ENCODE data around the gene BMP10.
"Not testable (repeated sequence)": the region's sequence is repeated elsewhere in the genome, so short reads cannot be mapped to it uniquely, and the experiment has no call there.

The BMP10 gene

GRCh38 chr2:68895981-68896380 is 24.8 kb upstream of the BMP10 start:
- not testable (repeated sequence) for H3K36me3 ChIP-seq (ENCODE audit: control insufficient read depth, insufficient read depth, low read length); H3K4me1 ChIP-seq (ENCODE audit: control insufficient read depth, insufficient read depth, low read length); H3K9me3 ChIP-seq (ENCODE audit: control insufficient read depth, insufficient read depth, low read length); H3K27ac ChIP-seq (ENCODE audit: low read depth, low read length); H3K27me3 ChIP-seq (ENCODE audit: control insufficient read depth, insufficient read depth, low read length); H3K4me3 ChIP-seq (ENCODE audit: low read depth, low read length); H3K9ac ChIP-seq (ENCODE audit: low read depth, low read length)

- Histone ChIP-seq H3K9ac (ENCODE audit: low read depth, low read length) (no peak overlapping the region), H3K4me3 (ENCODE audit: low read depth, low read length) (no peak overlapping the region), H3K9me3 (ENCODE audit: control insufficient read depth, insufficient read depth, low read length) (no peaks in the 10 kb centered on the region)
Observed at GRCh38 chr2:68889500-68889899, 18.3 kb upstream of the BMP10 start.

DNA sequence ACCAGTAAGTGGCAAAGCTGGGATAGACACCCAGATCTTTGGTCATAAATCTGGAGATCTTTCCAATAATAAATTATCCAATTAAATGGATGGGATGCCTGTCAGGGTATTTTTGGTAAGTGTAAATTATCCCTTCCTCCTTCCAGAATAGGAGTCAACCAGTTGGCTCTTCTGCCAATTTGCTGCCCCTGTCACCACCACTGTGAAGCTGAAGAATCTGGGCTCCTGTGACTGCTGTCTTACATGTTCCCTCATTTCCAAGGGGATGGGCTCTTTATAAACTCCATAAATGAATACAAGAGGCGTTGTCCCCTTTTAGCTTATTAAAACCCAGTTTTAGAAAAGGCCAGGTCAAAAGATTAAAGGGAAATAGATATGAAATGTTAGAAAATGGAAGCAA is 17.8 kb upstream of the BMP10 start:
- no peaks in the 10 kb centered on the region for H3K9me3 ChIP-seq (ENCODE audit: control insufficient read depth, insufficient read depth, low read length)
- no peak overlapping the region for H3K27ac ChIP-seq (ENCODE audit: low read depth, low read length)
- no peaks in the 10 kb centered on the region for H3K36me3 ChIP-seq (ENCODE audit: control insufficient read depth, insufficient read depth, low read length)
- H3K9ac ChIP-seq (ENCODE audit: low read depth, low read length) = no peak overlapping the region
- no peak overlapping the region for H3K4me3 ChIP-seq (ENCODE audit: low read depth, low read length)
- H3K27me3 ChIP-seq (ENCODE audit: control insufficient read depth, insufficient read depth, low read length) = no peaks in the 10 kb centered on the region
- H3K4me1 ChIP-seq (ENCODE audit: control insufficient read depth, insufficient read depth, low read length) = peaks cover 4% of the 10 kb centered on the region; the same call in 1 of the 2 replicates

More at GRCh38 chr2:68889500-68889899, 18.3 kb upstream of the BMP10 start:
- H3K27ac ChIP-seq (ENCODE audit: low read depth, low read length) = no peak overlapping the region
- H3K36me3 ChIP-seq (ENCODE audit: control insufficient read depth, insufficient read depth, low read length) = no peaks in the 10 kb centered on the region
- H3K4me1 ChIP-seq (ENCODE audit: control insufficient read depth, insufficient read depth, low read length) = peaks cover 4% of the 10 kb centered on the region; the same call in 1 of the 2 replicates
- H3K27me3 ChIP-seq (ENCODE audit: control insufficient read depth, insufficient read depth, low read length) = no peaks in the 10 kb centered on the region

DNA sequence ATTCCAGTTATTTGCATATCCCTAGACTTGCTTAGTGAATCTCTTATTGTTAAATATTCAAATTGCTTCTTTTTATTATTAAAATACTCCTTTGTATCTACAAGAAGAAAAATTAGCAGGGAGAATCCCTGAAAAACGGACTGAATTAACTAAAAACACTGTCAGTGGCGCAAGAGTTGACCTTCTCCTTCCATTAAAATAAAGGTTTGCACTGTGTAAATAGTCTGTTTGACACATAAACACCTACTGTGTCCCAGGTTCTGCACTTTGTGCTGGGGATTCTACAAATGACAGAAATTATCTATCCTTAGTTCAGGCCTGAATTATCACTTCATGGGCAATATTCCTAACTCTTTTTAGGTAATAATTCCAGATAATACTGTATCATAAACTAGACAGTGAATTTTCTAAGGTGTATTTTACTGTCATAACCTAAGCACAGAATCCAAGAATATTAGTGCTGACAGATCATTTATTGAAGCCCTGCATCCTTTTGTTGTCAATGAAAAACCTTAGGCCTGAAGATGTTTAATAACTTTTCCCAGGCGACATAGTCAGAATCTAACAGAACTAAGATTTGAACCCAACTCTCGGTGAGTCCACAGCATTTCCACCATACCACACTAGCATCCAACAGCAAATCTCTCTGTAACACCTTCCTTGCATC is 17.0 kb upstream of the BMP10 start:
- Histone ChIP-seq H3K9me3 (ENCODE audit: control insufficient read depth, insufficient read depth, low read length) (no peaks in the 10 kb centered on the region), H3K4me3 (ENCODE audit: low read depth, low read length) (no peak overlapping the region), H3K9ac (ENCODE audit: low read depth, low read length) (no peak overlapping the region), H3K27me3 (ENCODE audit: control insufficient read depth, insufficient read depth, low read length) (no peaks in the 10 kb centered on the region), H3K27ac (ENCODE audit: low read depth, low read length) (no peak overlapping the region), H3K36me3 (ENCODE audit: control insufficient read depth, insufficient read depth, low read length) (no peaks in the 10 kb centered on the region), H3K4me1 (ENCODE audit: control insufficient read depth, insufficient read depth, low read length) (peaks cover 4% of the 10 kb centered on the region; the same call in 1 of the 2 replicates)

GRCh38 chr2:68885811-68886075 is 14.5 kb upstream of the BMP10 start:
- no peaks in the 10 kb centered on the region for H3K36me3 ChIP-seq (ENCODE audit: control insufficient read depth, insufficient read depth, low read length)
- H3K9ac ChIP-seq (ENCODE audit: low read depth, low read length) = no peak overlapping the region
- H3K4me1 ChIP-seq (ENCODE audit: control insufficient read depth, insufficient read depth, low read length) = peaks cover 4% of the 10 kb centered on the region; the same call in 1 of the 2 replicates

DNA sequence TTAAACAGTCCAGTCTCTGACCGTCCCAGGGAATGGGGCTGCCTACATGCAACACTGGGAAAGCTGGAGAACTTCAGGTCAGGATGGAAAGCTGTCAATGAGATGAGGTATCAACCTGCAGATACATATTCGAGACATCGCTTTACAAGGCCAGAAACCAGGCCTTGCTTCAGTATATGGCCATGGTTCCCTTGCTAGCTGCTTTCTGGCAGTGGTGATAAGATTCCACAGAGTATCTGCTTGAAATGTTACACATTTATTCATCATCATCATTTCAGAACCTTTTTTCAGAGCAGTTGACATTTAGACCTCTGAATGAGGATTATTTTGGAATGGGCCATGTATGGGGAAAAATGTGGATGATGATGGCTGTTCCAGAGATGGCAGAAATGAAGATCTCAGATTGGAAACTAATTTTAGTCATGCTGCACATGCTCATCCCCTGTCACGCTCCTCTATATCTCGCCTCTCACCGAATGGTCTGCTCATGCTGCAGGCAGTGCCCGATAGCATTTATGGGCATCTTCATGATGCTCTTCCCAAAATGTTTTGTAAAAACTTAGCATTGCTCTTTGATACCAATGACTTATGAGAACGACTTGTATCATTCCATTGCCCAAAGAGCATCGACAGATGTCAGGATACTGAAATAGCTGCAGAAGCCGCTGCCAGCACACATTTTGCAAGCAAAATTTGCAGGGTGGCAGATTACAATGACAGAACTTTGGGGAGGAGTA is 14.0 kb upstream of the BMP10 start:
- Histone ChIP-seq H3K4me3 (ENCODE audit: low read depth, low read length) (no peak overlapping the region), H3K36me3 (ENCODE audit: control insufficient read depth, insufficient read depth, low read length) (no peaks in the 10 kb centered on the region), H3K4me1 (ENCODE audit: control insufficient read depth, insufficient read depth, low read length) (peaks cover 4% of the 10 kb centered on the region; the same call in 1 of the 2 replicates), H3K27ac (ENCODE audit: low read depth, low read length) (no peak overlapping the region), H3K9me3 (ENCODE audit: control insufficient read depth, insufficient read depth, low read length) (no peaks in the 10 kb centered on the region), H3K27me3 (ENCODE audit: control insufficient read depth, insufficient read depth, low read length) (no peaks in the 10 kb centered on the region), H3K9ac (ENCODE audit: low read depth, low read length) (no peak overlapping the region)

More at GRCh38 chr2:68885811-68886075, 14.5 kb upstream of the BMP10 start:
- Histone ChIP-seq H3K9me3 (ENCODE audit: control insufficient read depth, insufficient read depth, low read length) (no peaks in the 10 kb centered on the region), H3K4me3 (ENCODE audit: low read depth, low read length) (no peak overlapping the region), H3K27me3 (ENCODE audit: control insufficient read depth, insufficient read depth, low read length) (no peaks in the 10 kb centered on the region), H3K27ac (ENCODE audit: low read depth, low read length) (no peak overlapping the region)

DNA sequence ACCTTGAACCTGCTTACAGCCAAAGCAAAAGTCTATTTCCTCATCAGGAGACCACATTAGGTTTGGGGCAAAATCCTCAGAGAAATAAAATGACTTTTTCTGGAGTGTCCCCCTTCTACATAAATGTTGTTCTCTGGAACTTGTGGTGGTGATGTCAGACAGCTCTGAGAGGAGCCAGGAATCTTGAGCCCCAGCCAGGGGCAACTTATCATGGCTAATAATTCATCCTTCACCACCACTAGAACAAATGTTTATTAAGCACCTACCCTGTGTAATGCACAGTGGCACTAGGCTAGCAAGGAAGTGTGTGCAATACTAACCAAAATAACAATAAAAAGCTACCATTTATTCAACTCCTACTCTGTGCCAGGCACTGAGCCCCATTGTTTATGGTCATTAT is 9.0 kb upstream of the BMP10 start:
- Histone ChIP-seq H3K27ac (ENCODE audit: low read depth, low read length) (no peak overlapping the region), H3K4me3 (ENCODE audit: low read depth, low read length) (no peak overlapping the region), H3K36me3 (ENCODE audit: control insufficient read depth, insufficient read depth, low read length) (no peaks in the 10 kb centered on the region), H3K9ac (ENCODE audit: low read depth, low read length) (no peak overlapping the region), H3K4me1 (ENCODE audit: control insufficient read depth, insufficient read depth, low read length) (no peaks in the 10 kb centered on the region), H3K9me3 (ENCODE audit: control insufficient read depth, insufficient read depth, low read length) (no peaks in the 10 kb centered on the region), H3K27me3 (ENCODE audit: control insufficient read depth, insufficient read depth, low read length) (no peaks in the 10 kb centered on the region)

DNA sequence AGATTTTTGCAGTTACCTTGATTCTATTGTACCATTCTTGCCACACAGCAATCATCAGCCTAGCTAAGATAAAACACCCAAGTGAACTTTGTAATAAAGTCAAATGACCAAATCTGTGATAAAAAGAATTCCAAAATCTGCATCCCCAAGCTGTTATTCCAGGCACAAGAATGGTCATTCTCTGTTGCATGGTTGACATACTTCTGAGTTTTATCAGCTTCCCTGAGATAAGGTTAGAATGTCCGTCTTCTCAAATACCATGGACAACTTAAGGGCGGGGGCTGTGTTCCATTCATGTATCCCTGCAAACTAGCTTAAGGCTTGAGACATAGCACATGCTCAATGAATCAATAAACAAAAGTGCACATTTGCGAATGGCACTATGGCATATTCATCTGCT is 8.1 kb upstream of the BMP10 start:
- no peak overlapping the region for H3K4me3 ChIP-seq (ENCODE audit: low read depth, low read length)
- no peaks in the 10 kb centered on the region for H3K36me3 ChIP-seq (ENCODE audit: control insufficient read depth, insufficient read depth, low read length)

GRCh38 chr2:68878753-68879152 is 7.6 kb upstream of the BMP10 start:
- no peaks in the 10 kb centered on the region for H3K36me3 ChIP-seq (ENCODE audit: control insufficient read depth, insufficient read depth, low read length)
- no peaks in the 10 kb centered on the region for H3K9me3 ChIP-seq (ENCODE audit: control insufficient read depth, insufficient read depth, low read length)
- no peak overlapping the region for H3K9ac ChIP-seq (ENCODE audit: low read depth, low read length)
- no peaks in the 10 kb centered on the region for H3K4me1 ChIP-seq (ENCODE audit: control insufficient read depth, insufficient read depth, low read length)
- no peak overlapping the region for H3K4me3 ChIP-seq (ENCODE audit: low read depth, low read length)
- no peak overlapping the region for H3K27ac ChIP-seq (ENCODE audit: low read depth, low read length)
- H3K27me3 ChIP-seq (ENCODE audit: control insufficient read depth, insufficient read depth, low read length) = no peaks in the 10 kb centered on the region

More for the DNA sequence above, 8.1 kb upstream of the BMP10 start:
- H3K9me3 ChIP-seq (ENCODE audit: control insufficient read depth, insufficient read depth, low read length) = no peaks in the 10 kb centered on the region
- no peaks in the 10 kb centered on the region for H3K4me1 ChIP-seq (ENCODE audit: control insufficient read depth, insufficient read depth, low read length)
- no peaks in the 10 kb centered on the region for H3K27me3 ChIP-seq (ENCODE audit: control insufficient read depth, insufficient read depth, low read length)
- no peak overlapping the region for H3K27ac ChIP-seq (ENCODE audit: low read depth, low read length)
- H3K9ac ChIP-seq (ENCODE audit: low read depth, low read length) = no peak overlapping the region

GRCh38 chr2:68878071-68878711 is 7.0 kb upstream of the BMP10 start:
- Histone ChIP-seq H3K36me3 (ENCODE audit: control insufficient read depth, insufficient read depth, low read length) (no peaks in the 10 kb centered on the region), H3K9me3 (ENCODE audit: control insufficient read depth, insufficient read depth, low read length) (no peaks in the 10 kb centered on the region), H3K27ac (ENCODE audit: low read depth, low read length) (no peak overlapping the region), H3K4me3 (ENCODE audit: low read depth, low read length) (no peak overlapping the region), H3K27me3 (ENCODE audit: control insufficient read depth, insufficient read depth, low read length) (no peaks in the 10 kb centered on the region), H3K9ac (ENCODE audit: low read depth, low read length) (no peak overlapping the region), H3K4me1 (ENCODE audit: control insufficient read depth, insufficient read depth, low read length) (no peaks in the 10 kb centered on the region)

DNA sequence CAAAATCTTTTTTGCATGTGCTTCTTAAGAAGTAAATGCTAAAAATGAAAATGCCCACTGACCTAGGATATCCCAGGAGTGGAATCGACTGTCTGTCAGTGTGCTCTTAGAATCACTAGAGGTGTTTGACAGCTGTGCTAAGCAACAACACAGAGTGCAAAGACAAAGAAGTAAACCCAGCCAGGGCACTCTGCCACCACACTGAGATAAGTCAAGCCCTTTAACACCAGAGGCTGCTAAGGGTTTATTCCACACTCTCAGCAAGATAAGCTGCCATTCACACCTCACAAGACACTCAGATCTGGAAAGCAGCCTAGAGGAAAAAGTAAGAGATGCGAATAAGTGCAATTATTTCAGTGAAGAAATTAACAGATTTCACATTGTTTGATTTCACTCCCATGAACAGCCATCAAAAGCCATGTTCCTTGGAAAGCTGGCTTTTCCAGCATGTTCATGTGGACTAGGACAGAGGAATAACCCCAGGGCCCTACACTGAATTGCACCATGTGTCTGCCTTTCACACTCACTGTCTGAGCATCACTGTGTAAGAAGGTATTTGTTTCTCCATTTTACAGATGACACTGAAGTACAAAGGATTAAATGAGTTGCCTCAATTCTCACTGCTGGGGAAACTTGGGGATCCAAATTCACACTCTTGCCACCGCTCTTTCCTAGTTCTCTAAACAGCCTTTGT is 6.0 kb upstream of the BMP10 start:
- H3K9me3 ChIP-seq (ENCODE audit: control insufficient read depth, insufficient read depth, low read length) = no peaks in the 10 kb centered on the region
- no peaks in the 10 kb centered on the region for H3K27me3 ChIP-seq (ENCODE audit: control insufficient read depth, insufficient read depth, low read length)
- no peaks in the 10 kb centered on the region for H3K36me3 ChIP-seq (ENCODE audit: control insufficient read depth, insufficient read depth, low read length)
- H3K4me1 ChIP-seq (ENCODE audit: control insufficient read depth, insufficient read depth, low read length) = no peaks in the 10 kb centered on the region
- no peak overlapping the region for H3K9ac ChIP-seq (ENCODE audit: low read depth, low read length)
- no peak overlapping the region for H3K27ac ChIP-seq (ENCODE audit: low read depth, low read length)
- no peak overlapping the region for H3K4me3 ChIP-seq (ENCODE audit: low read depth, low read length)
